PFSK-1 (cell line): ENCODE data around the gene C4orf54.

Source experiments
- FOXP2 ChIP-seq: optimal IDR thresholded peaks from 2 replicates; pipeline ENCODE3; 2011; ENCODE audit warnings: borderline replicate concordance, control low read depth, inconsistent platforms; ENCODE audit not compliant: insufficient read depth; ENCODE audit errors: extremely low read length, extremely low read depth
- POLR2AphosphoS5 ChIP-seq: IDR thresholded peaks from 2 replicates; pipeline ENCODE4 v1.6.1; 2012; ENCODE audit warnings: low read depth, mild to moderate bottlenecking, control low read depth, low read length, moderate library complexity
- REST ChIP-seq, 2 experiments: IDR thresholded peaks; 2 replicates each; pipeline versions ENCODE4 v1.6.1 to v1.8.0; 2011 to 2012; ENCODE audit warnings: low read depth in 2 of 2, low read length in 2 of 2, control low read depth in 1 of 2, inconsistent platforms in 1 of 2, mild to moderate bottlenecking in 1 of 2, moderate library complexity in 1 of 2; ENCODE audit not compliant: insufficient read depth in 1 of 2
- SIN3A ChIP-seq: IDR thresholded peaks from 2 replicates; pipeline ENCODE4 v1.6.1; 2012; ENCODE audit warnings: mild to moderate bottlenecking, low read length, moderate library complexity, borderline replicate concordance; ENCODE audit not compliant: insufficient read depth
- TAF1 ChIP-seq: IDR thresholded peaks from 2 replicates; pipeline ENCODE4 v1.6.1; 2012; ENCODE audit warnings: low read length, control low read depth, borderline replicate concordance; ENCODE audit not compliant: insufficient read depth

C4orf54 gene

GRCh38 chr4:99679204-99679603, 21.6 kb upstream of the C4orf54 start:
- no peak for TF ChIP-seq REST (IDR thresholded peaks at IDR 0.05; ENCODE audit: insufficient read depth in 1 of 2, low read depth in 2 of 2, low read length in 2 of 2)

GRCh38 chr4:99677161-99677560, 19.5 kb upstream of the C4orf54 start:
- no peak for TF ChIP-seq POLR2AphosphoS5
- no peak for TF ChIP-seq SIN3A
- TF ChIP-seq TAF1: no peak
- no peak for TF ChIP-seq REST (IDR thresholded peaks at IDR 0.05; ENCODE audit: insufficient read depth in 1 of 2, low read depth in 2 of 2, low read length in 2 of 2)
- TF ChIP-seq FOXP2: no peak

GRCh38 chr4:99670409-99671073, 12.9 kb upstream of the C4orf54 start:
- TF ChIP-seq POLR2AphosphoS5 (no peak), SIN3A (no peak), TAF1 (no peak), FOXP2 (no peak), REST (IDR thresholded peaks at IDR 0.05; ENCODE audit: insufficient read depth in 1 of 2, low read depth in 2 of 2, low read length in 2 of 2) (no peak)

GRCh38 chr4:99669084-99669483, 11.5 kb upstream of the C4orf54 start:
- TF ChIP-seq POLR2AphosphoS5: no peak
- TF ChIP-seq REST (IDR thresholded peaks at IDR 0.05; ENCODE audit: insufficient read depth in 1 of 2, low read depth in 2 of 2, low read length in 2 of 2): no peak
- no peak for TF ChIP-seq SIN3A
- no peak for TF ChIP-seq FOXP2
- no peak for TF ChIP-seq TAF1

- TF ChIP-seq REST (IDR thresholded peaks at IDR 0.05; ENCODE audit: insufficient read depth in 1 of 2, low read depth in 2 of 2, low read length in 2 of 2) (no peak), TAF1 (no peak), SIN3A (no peak), FOXP2 (no peak), POLR2AphosphoS5 (no peak)
These were observed 10.8 kb upstream of the C4orf54 start for GRCh38 chr4:99668472-99668871.
